Panc1 (cell line): ENCODE results near the gene YTHDF1. TPM values are rescaled to one million over a fixed set of nuclear protein-coding genes. Genes with fewer than 3 reads are reported as not detected.
A peak's percentile ranks its signal among the peaks of the same experiment; 100 is the strongest.

Source experiments
- ATAC-seq: fragments of 200-7000 bp; cut with Tn5 transposase; 2 replicates; pipeline ENCODE4 v1.9.1; 2020; ENCODE audit warnings: mild to moderate bottlenecking, moderate library complexity
- BruUV-seq: library from RNA; stranded (reverse); fragments of 400-500 nt; replicated peaks from 2 replicates; lab custom pipeline; 2021; lab: Mats Ljungman, UMichigan
- CTCF ChIA-PET: fragments of 300-600 bp; sonication (Branson Sonifier 250); formaldehyde crosslinking; loops from one replicate; lab custom pipeline; 2022; ENCODE audit warnings: antibody characterized with exemption; lab: Charles Lee
- POLR2A ChIA-PET: fragments of 300-600 bp; sonication (Branson Sonifier 250); formaldehyde crosslinking; loops from one replicate; lab custom pipeline; 2022; ENCODE audit warnings: antibody characterized with exemption; lab: Charles Lee
- DNase-seq: peaks from one replicate; pipeline ENCODE4 v3.0.0-alpha.2; 2010; ENCODE audit warnings: low read depth, low spot score
- H3K27ac ChIP-seq: 2 replicates; pipeline ENCODE4 v1.5.1; 2011; ENCODE audit warnings: mild to moderate bottlenecking, low read length, inconsistent platforms
- H3K27me3 ChIP-seq: fragments of 200-500 bp; sonication (Bioruptor generic); 2 replicates; pipeline ENCODE4 v1.6.0; 2014; ENCODE audit warnings: low read length, inconsistent platforms; ENCODE audit not compliant: control insufficient read depth, insufficient read depth
- H3K36me3 ChIP-seq: fragments of 200-500 bp; sonication (Bioruptor generic); 2 replicates; pipeline ENCODE4 v1.5.1; 2014; ENCODE audit warnings: inconsistent platforms, mild to moderate bottlenecking, low read length, moderate library complexity; ENCODE audit not compliant: control insufficient read depth, insufficient read depth
- H3K4me1 ChIP-seq: 2 replicates; pipeline ENCODE4 v1.5.1; 2011; ENCODE audit warnings: inconsistent platforms, mild to moderate bottlenecking, low read length, moderate library complexity; ENCODE audit not compliant: control insufficient read depth, insufficient read depth
- H3K4me3 ChIP-seq, 2 experiments: 2 replicates each; pipeline ENCODE4 v1.5.1; 2011 to 2012; ENCODE audit warnings: low read depth in 2 of 2, low read length in 2 of 2, mild to moderate bottlenecking in 2 of 2, inconsistent platforms in 1 of 2, moderate library complexity in 1 of 2
- H3K9me3 ChIP-seq: fragments of 200-500 bp; sonication (Bioruptor generic); 2 replicates; pipeline ENCODE4 v1.5.1; 2014; ENCODE audit warnings: low read depth, mild to moderate bottlenecking, inconsistent platforms, low read length, moderate library complexity; ENCODE audit not compliant: control insufficient read depth, insufficient read depth
- POLR2AphosphoS5 ChIP-seq: IDR thresholded peaks from 2 replicates; pipeline ENCODE4 v1.6.1; 2012; ENCODE audit warnings: mild to moderate bottlenecking, low read depth, low read length, moderate library complexity
- REST ChIP-seq, 2 experiments: IDR thresholded peaks; 2 replicates each; pipeline ENCODE4 v1.6.1; 2011 to 2012; ENCODE audit warnings: low read depth in 2 of 2, control low read depth in 1 of 2, low read length in 1 of 2, mild to moderate bottlenecking in 1 of 2, moderate library complexity in 1 of 2; ENCODE audit not compliant: insufficient read depth in 1 of 2
- SIN3A ChIP-seq: IDR thresholded peaks from 2 replicates; pipeline ENCODE4 v1.6.1; 2012; ENCODE audit warnings: low read depth, mild to moderate bottlenecking, low read length, moderate library complexity, borderline replicate concordance; ENCODE audit not compliant: insufficient read depth
- TCF7L2 ChIP-seq: IDR thresholded peaks from 2 replicates; pipeline ENCODE4 v1.6.1; 2011; ENCODE audit warnings: mild to moderate bottlenecking, low read depth, low read length, inconsistent platforms
- in situ Hi-C: cut with HindIII; loops from 2 replicates; pipeline ENCODE4 v1.10.0; 2016; ENCODE audit warnings: low sequenced_read_pairs, low pct_unique_long_range_greater_than_20kb
- intact Hi-C: fragments of 100-400 bp; cut with micrococcal nuclease; formaldehyde crosslinking; loops from one replicate; pipeline ENCODE4 v1.10.0; 2022; ENCODE audit not compliant: unreplicated experiment
- total RNA-seq: library from RNA; stranded (reverse); gene quantifications from one replicate; pipeline ENCODE4 v1.2.1, GENCODE V29; 2021; ENCODE audit not compliant: unreplicated experiment
- TF ChIP-seq, protein P1 (sequence below): fragments of 450-650 bp; IDR thresholded peaks from 2 replicates; pipeline ENCODE4 v1.5.1; 2017; ENCODE audit warnings: mild to moderate bottlenecking

Gene YTHDF1
- total RNA-seq, 1 experiment from 2014 or later = 43.0 TPM

DNA sequence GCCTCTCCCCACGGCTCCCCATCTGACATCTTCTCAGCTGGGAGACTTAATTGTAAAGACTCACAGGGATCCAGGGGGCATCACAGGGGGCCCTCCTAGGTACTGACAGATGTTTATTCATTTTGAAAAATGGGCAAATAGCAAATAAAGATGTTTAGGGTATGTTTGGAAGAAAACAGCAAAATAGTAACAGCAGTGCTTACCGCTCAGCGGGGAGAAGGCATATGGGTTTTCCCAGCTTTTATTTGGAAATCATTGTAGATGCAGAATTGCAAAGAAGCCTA lies 17.1 kb upstream of the YTHDF1 start:
- in situ Hi-C loops = no loop called here
- Histone ChIP-seq H3K9me3 (no peaks in the 10 kb centered on the region), H3K4me1 (peaks cover 70% of the 10 kb centered on the region), H3K27ac (peak overlapping the region; percentile 81), H3K4me3 (no peak overlapping the region), H3K36me3 (no peaks in the 10 kb centered on the region), H3K27me3 (no peaks in the 10 kb centered on the region)
- ChIA-PET CTCF (interaction anchor here (0.6 to 3.6 kb wide), 4 partner anchors 9 to 149 kb away, joined by 4 to 52 read pairs (median 4); no protein-coding TSS in a partner anchor), POLR2A (interaction anchor here (0.6 kb wide), 2 partner anchors 279 to 298 kb away, joined by 4 to 6 read pairs; no protein-coding TSS in a partner anchor)
- BruUV-seq = no TSS peak
- intact Hi-C loops = no loop called here
- TF ChIP-seq TCF7L2 = no peak
- TF ChIP-seq, protein P1, sequence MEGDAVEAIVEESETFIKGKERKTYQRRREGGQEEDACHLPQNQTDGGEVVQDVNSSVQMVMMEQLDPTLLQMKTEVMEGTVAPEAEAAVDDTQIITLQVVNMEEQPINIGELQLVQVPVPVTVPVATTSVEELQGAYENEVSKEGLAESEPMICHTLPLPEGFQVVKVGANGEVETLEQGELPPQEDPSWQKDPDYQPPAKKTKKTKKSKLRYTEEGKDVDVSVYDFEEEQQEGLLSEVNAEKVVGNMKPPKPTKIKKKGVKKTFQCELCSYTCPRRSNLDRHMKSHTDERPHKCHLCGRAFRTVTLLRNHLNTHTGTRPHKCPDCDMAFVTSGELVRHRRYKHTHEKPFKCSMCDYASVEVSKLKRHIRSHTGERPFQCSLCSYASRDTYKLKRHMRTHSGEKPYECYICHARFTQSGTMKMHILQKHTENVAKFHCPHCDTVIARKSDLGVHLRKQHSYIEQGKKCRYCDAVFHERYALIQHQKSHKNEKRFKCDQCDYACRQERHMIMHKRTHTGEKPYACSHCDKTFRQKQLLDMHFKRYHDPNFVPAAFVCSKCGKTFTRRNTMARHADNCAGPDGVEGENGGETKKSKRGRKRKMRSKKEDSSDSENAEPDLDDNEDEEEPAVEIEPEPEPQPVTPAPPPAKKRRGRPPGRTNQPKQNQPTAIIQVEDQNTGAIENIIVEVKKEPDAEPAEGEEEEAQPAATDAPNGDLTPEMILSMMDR = no peak
- TF ChIP-seq POLR2AphosphoS5 = no peak
- TF ChIP-seq REST (IDR thresholded peaks at IDR 0.05; ENCODE audit: insufficient read depth in 1 of 2, low read depth in 2 of 2, low read length in 1 of 2) = no peak
- no peak for TF ChIP-seq SIN3A
- DNase-seq = no peak
- ATAC-seq = peak; percentile 3; the same call in 1 of the 2 replicates

DNA sequence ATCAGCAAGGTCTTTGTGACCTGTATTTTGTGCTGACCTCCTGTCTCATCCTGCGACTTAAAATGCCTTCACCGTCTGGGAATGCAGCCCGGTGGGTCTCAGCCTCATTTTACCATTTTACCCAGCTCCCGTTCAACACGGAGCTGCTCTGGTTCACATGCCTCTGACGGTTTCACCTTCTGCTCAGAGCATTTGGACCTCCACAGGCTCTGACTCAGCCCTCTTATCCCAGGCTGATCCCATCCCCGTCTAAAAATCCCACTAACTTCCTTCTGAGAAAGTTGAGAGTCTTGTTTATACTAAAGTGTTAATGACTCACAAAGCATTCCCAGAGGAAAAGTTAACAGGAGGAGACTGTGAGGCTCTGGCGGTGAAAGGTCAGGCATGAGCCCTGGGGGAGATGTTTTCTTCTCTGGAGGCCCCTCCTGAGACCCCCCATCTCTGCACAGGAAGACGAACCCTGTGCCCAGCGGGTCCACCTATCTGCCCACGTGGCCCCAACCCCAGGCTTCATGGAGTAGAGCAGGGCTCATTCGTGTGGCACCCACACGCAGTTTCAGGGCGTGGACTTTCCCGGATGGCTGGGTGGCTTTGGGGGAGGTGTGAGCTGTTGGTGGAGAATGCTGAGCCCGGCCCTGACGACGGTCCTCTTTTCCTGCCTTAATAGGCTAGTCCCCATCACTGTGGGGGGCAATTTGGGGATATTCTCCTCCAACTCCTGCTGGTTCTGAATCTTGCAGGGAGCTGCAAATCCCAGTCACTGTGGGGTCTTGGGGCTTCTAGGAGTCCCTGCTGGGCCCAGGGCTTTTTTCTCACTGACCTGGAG lies 16.5 kb upstream of the YTHDF1 start:
- ATAC-seq = peak; percentile 69
- peak; percentile 44 for TF ChIP-seq TCF7L2
- no peak for TF ChIP-seq SIN3A
- CTCF ChIA-PET = interaction anchor here (0.6 to 3.6 kb wide), 3 partner anchors 8 to 34 kb away, joined by 4 to 52 read pairs (median 5); no protein-coding TSS in a partner anchor
- intact Hi-C loops (no loop called here), in situ Hi-C loops (no loop called here)
- POLR2A ChIA-PET = interaction anchor here (0.6 kb wide), 2 partner anchors 279 to 299 kb away, joined by 4 to 6 read pairs; no protein-coding TSS in a partner anchor
- Histone ChIP-seq H3K27me3 (no peaks in the 10 kb centered on the region), H3K4me1 (peaks cover 69% of the 10 kb centered on the region), H3K27ac (peak overlapping the region; percentile 81), H3K4me3 (no peak overlapping the region; a peak in 1 of 4 replicates), H3K36me3 (no peaks in the 10 kb centered on the region), H3K9me3 (no peaks in the 10 kb centered on the region)
- no TSS peak for BruUV-seq
- peak; percentile 54 for DNase-seq
